Hematopoietic multipotent progenitor cell treated with erythropoietin and hydrocortisone succinate and interleukin-3 and kit ligand, for 8 days (in vitro differentiated cells): ENCODE results near the gene NR2F1-AS1.
"Not testable (repeated sequence)": the region's sequence is repeated elsewhere in the genome, so short reads cannot be mapped to it uniquely, and the experiment has no call there.

Source experiments
- DNase-seq: peaks from one replicate; pipeline ENCODE4 v3.0.0-alpha.2; 2015

The NR2F1-AS1 gene

GRCh38 chr5:93575461-93576414, 5.3 kb downstream of the NR2F1-AS1 start:
- DNase-seq, result no peak

DNA sequence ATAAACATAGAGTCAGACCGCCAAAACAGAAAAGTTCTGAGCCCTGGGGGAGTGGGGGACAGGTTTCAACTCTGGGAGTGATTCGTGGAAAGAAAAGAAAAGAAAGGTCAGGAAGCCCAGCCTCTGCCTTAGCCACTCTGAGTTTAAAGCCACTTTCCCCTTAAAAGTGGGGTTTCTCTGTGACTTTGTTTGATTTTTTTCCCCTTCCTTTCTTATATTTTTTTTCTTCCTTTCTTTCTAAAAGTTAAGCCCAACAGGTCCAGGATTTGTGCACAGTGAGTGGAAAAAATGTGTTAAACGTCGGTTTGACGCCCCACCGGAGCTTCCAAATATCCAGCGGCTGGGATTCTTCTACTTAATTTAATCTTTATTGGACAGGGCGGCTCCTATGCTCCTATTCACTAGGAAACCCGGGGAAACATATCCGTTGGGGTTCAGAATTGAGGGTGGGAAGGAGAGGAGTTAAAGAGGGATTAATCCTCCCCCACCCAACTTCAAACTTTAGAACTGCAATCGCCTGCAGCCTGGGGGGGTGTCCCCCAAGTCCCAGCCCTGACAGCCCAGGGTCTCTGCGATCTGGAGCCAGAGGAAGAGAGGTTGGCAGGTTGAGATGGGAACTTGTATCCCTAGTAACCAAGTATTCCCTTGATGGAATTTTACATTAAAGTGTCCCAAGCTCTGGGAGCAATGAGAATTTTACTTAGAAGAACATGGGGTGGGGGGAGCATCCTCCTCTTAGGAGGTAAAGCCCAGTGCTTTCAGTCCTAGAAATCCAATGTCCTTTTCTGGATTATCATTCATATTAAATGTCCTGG, 6.3 kb downstream of the NR2F1-AS1 start:
- DNase-seq, result no peak

DNA sequence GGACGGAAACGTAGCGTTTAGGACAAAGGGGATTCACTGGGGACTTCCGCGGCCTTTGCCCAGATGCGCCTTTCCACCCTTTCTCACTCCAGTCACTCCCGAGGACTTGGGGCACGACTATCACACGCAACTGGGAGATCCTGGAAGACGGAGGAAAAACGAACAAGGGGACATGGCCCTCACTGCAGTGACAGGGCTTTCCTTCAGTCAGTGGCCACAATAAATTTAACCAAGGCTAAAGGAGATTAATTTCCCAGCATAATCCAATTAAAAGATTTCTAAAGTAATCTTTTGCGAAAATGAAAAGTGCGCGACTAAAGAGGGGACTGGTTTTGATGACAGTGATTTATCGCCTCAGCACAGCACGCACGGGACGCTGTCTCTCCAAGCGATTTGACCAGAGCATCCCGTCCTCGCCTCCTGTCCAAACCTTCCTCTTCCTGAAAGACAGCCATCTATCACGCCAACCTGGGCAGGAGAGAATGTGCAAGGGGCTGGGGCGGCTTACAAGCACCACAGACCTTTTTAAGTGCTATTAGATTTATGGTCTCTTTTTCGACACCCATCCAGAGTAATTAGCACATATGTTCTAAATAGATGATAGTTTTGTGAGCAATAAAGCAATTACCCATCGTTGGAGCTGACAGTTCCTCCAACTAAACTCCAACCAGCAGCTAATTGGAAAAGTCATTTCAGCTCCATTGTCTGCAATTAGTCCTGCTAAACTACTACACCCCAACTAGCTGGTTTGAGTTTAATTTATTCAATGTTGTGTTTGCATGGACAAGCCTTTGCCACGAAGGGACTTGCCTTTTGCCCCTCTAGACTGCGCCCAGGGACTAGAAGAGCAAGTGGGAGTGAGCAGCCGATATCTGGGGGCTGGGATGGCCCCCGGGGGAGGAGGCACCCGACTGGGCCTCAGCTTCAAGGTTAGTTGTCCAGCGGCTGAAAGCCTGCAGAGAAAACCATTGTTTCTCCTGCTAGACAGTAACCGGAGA, 7.4 kb downstream of the NR2F1-AS1 start:
- DNase-seq, result no peak

DNA sequence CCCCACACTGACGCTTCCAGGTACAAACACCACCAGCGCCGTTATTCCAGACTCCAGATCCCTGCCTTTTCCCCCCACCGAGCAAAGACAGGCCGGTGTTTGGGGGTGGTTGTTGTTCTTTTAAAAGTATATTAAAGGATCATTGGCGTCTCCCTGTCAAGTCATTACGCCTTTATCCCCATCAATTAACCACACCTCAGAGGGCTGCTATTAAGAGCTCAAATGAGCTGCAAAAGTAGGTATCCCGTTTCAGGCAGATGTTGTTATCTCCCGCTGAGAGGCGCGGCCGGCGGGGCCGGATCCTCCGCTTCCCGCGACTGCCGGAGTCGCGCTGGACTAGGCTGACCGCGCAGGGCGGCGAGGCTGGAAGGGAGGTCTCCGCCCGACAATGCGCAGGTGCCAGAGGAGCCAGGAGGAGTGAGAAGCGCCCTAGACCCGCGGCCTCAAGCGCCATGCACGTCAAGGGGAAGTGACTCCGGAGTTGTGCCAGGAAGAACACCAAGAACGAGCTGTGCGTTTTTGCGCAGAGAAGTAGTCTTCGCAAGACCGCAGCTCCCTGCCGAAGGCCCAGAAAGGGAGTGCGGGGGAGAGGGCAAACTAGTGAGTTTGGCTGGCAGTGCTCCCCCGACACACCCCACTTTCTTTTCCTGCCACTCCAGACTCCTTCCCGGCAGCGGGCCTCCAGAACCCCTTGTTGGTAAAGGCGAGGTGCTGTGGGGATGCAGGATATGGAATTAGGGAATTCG, 8.2 kb downstream of the NR2F1-AS1 start:
- DNase-seq, result no peak

GRCh38 chr5:93572101-93572607, 8.9 kb downstream of the NR2F1-AS1 start:
- DNase-seq, result no peak

DNA sequence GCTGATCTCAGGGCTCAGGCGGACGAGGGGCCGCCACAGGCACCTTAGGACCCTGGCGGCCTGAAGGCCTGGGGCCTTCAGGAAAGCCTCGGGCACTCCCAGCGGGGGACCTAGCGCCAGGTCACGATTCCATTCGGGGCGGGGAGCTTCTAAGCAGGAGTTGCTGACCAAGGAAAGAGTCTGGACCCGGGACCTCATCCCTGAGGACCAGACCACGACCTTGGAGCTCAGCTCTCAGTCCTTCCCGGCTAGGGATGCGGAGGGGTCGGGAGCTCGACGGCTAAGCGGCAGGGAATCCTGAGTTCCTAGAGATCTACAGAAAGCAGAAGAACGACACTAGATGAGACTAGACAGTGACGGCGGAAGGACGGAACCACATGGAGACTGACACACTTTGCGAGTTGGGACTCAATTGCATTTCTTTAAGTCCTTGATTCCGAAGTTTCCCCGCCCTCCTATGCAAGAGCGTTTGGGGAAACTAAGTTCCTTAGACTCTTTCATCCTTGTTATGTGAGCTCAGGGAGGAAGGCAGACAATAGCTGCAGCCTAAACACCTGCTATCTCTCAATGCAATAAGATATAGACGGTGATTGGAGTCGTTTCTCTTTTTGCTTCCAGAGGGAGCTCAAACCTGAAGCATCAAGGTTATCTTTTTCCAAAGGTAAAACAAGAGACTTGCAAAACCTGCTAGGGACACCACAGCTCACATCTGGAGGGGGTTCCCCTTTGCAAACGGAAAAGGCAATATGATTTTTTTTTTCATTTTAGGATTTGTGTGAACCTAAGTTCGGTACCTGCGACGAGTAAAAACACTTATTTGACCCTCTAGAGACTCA, 9.7 kb downstream of the NR2F1-AS1 start:
- no peak for DNase-seq

DNA sequence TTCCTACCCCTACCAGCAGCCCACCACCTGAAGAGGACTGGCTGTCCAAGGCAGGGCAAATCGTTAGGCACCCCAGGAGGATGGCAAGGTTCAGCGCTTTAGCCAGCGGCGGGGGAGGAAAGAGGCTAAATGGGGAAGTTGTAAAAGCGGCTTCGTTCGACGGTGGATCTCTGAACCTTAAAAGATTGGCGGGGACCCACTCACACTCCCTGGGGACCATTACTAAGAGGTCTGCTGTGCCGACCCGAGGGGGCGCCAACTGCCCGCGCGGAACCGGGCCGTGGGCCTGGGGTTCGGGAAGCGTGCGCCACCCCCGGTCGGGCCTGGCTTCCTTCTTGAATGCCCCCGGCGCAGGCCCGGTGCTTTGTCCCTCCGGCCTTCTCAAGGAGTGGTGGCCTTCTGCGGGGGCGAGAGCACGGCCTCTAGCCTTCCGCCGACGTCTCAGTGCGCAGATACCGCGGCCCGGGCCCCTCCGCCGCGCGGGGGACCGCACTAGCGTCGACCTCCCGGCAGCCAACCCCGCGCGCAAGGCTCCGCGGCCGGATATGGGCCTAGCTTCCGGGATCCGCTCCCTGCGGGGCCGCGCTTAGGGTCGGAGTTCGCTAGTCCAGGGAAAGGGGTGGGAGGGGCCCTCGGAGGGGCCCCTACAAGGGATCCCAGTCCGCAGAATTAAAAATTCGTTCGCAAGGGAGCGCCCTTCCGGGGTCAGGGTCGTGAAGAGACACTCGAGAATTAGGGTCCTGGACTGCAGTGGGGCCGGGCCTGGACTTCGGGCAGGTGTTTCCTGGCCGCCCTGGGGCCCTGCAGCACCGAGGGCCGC, 10.5 kb downstream of the NR2F1-AS1 start:
- DNase-seq, result no peak

DNA sequence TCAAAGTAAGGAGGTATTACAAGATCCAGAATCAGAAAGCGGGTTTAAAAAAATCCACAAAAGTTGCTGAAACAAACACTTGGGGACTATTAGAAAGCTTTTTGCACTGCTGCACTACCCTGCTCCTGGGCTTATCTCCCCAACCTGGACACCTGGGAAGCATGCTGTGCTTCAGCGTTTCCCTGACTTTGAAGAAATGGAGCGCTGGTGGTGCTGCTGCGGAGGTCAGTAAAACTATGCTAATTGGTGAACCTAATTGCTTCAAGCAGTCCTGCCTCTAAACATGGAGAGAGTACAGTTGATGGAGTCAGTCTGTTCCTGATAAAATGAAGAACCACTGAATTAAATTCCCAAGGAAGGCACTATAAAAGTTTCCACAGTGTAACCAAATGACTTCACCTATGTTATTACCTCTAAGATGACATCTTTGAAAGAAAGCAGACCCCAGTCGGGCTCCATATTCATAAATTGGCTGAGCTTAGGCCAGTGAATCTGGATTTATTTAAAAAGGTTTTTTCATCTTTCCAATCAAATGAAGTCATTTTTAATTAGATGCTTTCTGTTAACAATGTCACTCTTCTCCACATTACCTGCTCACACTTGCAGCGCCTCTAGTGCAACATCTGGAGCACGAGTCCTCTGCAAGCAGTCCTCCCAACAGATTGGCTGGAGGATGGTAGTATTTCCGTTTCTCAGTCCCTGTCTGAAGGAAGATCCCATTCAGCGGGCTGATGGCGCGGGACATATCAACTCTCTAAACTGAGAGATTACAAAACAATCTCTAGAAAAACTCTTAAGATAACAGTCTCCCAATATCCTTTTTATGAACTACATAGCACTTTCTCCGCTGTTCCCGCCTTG, 11.5 kb downstream of the NR2F1-AS1 start:
- DNase-seq, result no peak

- DNase-seq, result no peak
Measured at GRCh38 chr5:93567424-93567823, 13.6 kb downstream of the NR2F1-AS1 start.

- no peak for DNase-seq
Measured at GRCh38 chr5:93566091-93566490, 14.9 kb downstream of the NR2F1-AS1 start.

DNA sequence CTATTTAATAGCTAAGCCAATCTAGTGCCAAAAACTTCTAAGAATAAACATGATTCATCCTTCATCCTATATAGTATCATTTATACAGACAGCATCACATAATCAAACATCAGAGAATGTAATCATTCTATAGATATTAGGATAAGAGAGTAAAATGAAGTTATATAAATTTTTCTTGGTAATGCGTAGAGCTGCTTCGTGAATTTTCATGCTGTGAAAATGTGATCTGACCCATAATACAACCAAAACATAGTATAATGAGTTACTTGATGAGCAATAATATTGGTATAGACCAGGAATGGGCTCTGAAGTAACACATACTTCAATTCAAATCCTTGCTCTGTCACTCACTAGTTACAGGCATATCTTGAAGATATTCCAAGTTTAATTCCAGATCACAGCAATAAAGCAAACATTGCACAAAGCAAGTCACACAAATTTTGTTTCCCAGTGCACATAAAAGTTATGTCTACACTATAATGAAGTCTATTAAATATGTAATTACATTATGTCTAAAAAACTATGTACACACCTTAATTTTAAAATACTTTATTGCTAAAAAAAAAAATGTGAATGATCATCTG, 23.9 kb downstream of the NR2F1-AS1 start:
- DNase-seq, result no peak

GRCh38 chr5:93549594-93549993, 31.4 kb downstream of the NR2F1-AS1 start:
- DNase-seq, result not testable (repeated sequence)

- DNase-seq, result no peak
Measured at GRCh38 chr5:93545872-93546271, 35.1 kb downstream of the NR2F1-AS1 start.

DNA sequence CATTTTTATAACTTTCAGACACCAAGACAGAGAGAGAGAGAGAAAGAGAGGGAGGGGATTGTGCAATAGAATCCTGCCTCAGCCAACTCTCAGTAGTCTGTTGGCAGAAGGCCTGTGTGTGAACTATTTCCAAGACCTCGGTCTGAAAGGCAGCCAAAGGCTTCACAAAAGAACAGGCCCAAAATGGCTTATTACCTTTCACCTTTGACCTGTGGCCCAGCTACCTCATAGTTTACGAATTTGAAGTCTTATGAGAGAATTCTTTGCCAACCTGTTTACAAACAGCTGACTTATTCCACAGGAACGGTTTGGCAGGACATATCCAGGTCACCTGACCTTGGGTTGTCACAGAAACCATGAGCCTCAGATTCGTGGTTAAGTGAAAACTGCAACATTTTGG, 48.6 kb downstream of the NR2F1-AS1 start:
- no peak for DNase-seq

DNA sequence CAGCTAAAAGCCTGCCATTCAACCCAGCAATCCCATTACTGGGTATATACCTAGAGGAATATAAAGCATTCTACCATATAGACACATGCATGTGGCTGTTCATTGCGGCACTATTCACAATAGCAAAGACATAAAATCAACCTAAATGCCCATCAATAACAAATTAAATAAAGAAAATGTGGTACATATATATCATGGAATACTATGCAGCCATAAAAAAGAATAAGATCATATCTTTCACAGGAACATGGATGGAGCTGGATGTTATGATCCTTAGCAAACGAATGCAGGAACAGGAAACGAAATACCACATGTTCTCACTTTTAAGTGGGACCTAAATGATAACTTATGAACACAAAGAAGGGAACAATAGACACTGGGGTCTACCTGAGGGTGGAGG, 59.2 kb downstream of the NR2F1-AS1 start:
- DNase-seq, result not testable (repeated sequence)

DNA sequence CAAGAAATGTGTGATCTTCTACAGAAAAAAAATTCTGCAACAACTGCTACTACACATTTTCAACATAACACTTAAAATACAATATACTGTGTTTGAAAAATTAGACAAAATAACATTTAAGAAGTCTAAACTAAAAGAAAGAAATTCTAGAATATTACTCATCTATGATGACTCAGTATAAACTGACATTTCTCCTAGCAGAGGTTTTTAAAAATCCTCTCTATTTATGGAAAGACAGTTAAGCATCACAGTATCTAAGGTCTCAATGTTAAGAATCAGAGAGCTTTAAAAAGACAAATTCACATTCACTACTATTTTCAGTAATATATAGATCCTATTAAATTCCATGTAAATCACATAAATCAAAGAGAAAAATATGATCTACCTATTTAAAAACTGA, 61.3 kb downstream of the NR2F1-AS1 start:
- no peak for DNase-seq

GRCh38 chr5:93517828-93518227, 63.2 kb downstream of the NR2F1-AS1 start:
- DNase-seq, result no peak

- DNase-seq, result no peak
Measured at GRCh38 chr5:93513298-93513697, 67.7 kb downstream of the NR2F1-AS1 start.
